Endothelial cell of umbilical vein (primary cell): ENCODE measurements around the gene STN1. TPM values are rescaled to one million over a fixed set of nuclear protein-coding genes. Genes with fewer than 3 reads are reported as not detected.

Source experiments
- BruUV-seq: library from RNA; stranded (reverse); fragments of 400-500 nt; replicated peaks from 2 replicates; lab custom pipeline; 2021; lab: Mats Ljungman, UMichigan
- CTCF ChIA-PET: fragments of 300-600, 350-600 bp; sonication (Branson Sonifier 250); formaldehyde crosslinking; loops from one replicate; lab custom pipeline; 2021; ENCODE audit warnings: antibody characterized with exemption, inconsistent platforms; lab: Charles Lee
- POLR2A ChIA-PET: fragments of 300-600, 350-600 bp; sonication (Branson Sonifier 250); formaldehyde crosslinking; loops from one replicate; lab custom pipeline; 2021; ENCODE audit warnings: antibody characterized with exemption, inconsistent platforms; lab: Charles Lee
- DNase-seq: peaks from one replicate; pipeline ENCODE4 v3.0.0-alpha.2; 2011; ENCODE audit warnings: low read depth, low spot score
- FAIRE-seq: peaks from 2 replicates; lab custom pipeline; 2011; peaks lifted over from hg19 to GRCh38; lab: Jason Lieb, UNC
- H2AFZ ChIP-seq: 2 replicates; pipeline ENCODE4 v1.6.0; 2012; ENCODE audit warnings: low read depth, low read length, control low read depth, inconsistent platforms
- H3K27ac ChIP-seq: 2 replicates; pipeline ENCODE4 v1.5.1; 2011; ENCODE audit warnings: low read depth, mild to moderate bottlenecking, control low read depth, low read length, moderate library complexity; ENCODE audit not compliant: insufficient read depth
- H3K27me3 ChIP-seq, 2 experiments: 2 replicates each; pipeline versions ENCODE4 v1.6.0 to v1.6.1; 2011; ENCODE audit warnings: low read length in 2 of 2, mixed read lengths in 1 of 2; ENCODE audit not compliant: control insufficient read depth in 2 of 2, insufficient read depth in 2 of 2
- H3K36me3 ChIP-seq, 2 experiments: 2 replicates in 1 of 2; 3 replicates in 1 of 2; pipeline ENCODE4 v1.5.1; 2011; ENCODE audit warnings: low read length in 2 of 2, mild to moderate bottlenecking in 1 of 2, moderate library complexity in 1 of 2; ENCODE audit not compliant: control insufficient read depth in 2 of 2, insufficient read depth in 2 of 2; ENCODE audit errors: extremely low read depth in 1 of 2
- H3K4me1 ChIP-seq: 3 replicates; pipeline ENCODE4 v1.5.1; 2011; ENCODE audit warnings: mild to moderate bottlenecking, low read length; ENCODE audit not compliant: control insufficient read depth, insufficient read depth; ENCODE audit errors: extremely low read depth
- H3K4me2 ChIP-seq: 2 replicates; pipeline ENCODE4 v1.6.1; 2011; ENCODE audit warnings: low read length, control low read depth, mixed read lengths; ENCODE audit not compliant: insufficient read depth
- H3K4me3 ChIP-seq, 3 experiments: fragments of 200-600 bp in 1 of 3; sonication (generic), shearing (Covaris generic) in 1 of 3; replicated peaks in 1 of 3; 2 replicates each; pipeline ENCODE4 v1.5.1; 2011 to 2016; ENCODE audit warnings: control low read depth in 3 of 3, low read length in 3 of 3, mild to moderate bottlenecking in 2 of 3, inconsistent platforms in 1 of 3, low read depth in 1 of 3, moderate library complexity in 1 of 3; ENCODE audit not compliant: insufficient read depth in 1 of 3
- H3K79me2 ChIP-seq: 2 replicates; pipeline ENCODE4 v1.6.0; 2012; ENCODE audit warnings: low read length, inconsistent platforms; ENCODE audit not compliant: control insufficient read depth, insufficient read depth
- H3K9ac ChIP-seq: replicated peaks from 2 replicates; pipeline ENCODE3; 2011; ENCODE audit warnings: low read length, control low read depth; ENCODE audit not compliant: insufficient read depth; ENCODE audit errors: extremely low read depth
- H3K9me1 ChIP-seq: replicated peaks from 3 replicates; pipeline ENCODE4 v1.6.0; 2011; ENCODE audit warnings: mild to moderate bottlenecking, low read length; ENCODE audit not compliant: control insufficient read depth, insufficient read depth; ENCODE audit errors: extremely low read depth
- H3K9me3 ChIP-seq: replicated peaks from 2 replicates; pipeline ENCODE4 v1.5.1; 2012; ENCODE audit warnings: low read length, inconsistent platforms; ENCODE audit not compliant: control insufficient read depth, insufficient read depth
- H4K20me1 ChIP-seq: replicated peaks from 2 replicates; pipeline ENCODE3; 2011; ENCODE audit warnings: mild to moderate bottlenecking, low read length; ENCODE audit not compliant: control insufficient read depth, insufficient read depth; ENCODE audit errors: extremely low read depth
- EZH2 ChIP-seq: IDR thresholded peaks from 2 replicates; pipeline ENCODE4 v1.6.1; 2012; ENCODE audit warnings: borderline replicate concordance, low read depth, mild to moderate bottlenecking, moderate library complexity, low read length, inconsistent platforms; ENCODE audit not compliant: severe bottlenecking
- GATA2 ChIP-seq: IDR thresholded peaks from 2 replicates; pipeline ENCODE4 v1.7.0; 2011; ENCODE audit warnings: low read depth, mild to moderate bottlenecking, moderate library complexity, mixed read lengths, low read length; ENCODE audit not compliant: insufficient read length, insufficient read depth
- JUN ChIP-seq: IDR thresholded peaks from 2 replicates; pipeline ENCODE4 v1.6.1; 2011; ENCODE audit warnings: borderline replicate concordance, low read depth; ENCODE audit not compliant: insufficient read length, insufficient read depth
- MYC ChIP-seq: IDR thresholded peaks from one replicate; pipeline ENCODE4 v1.6.1; 2011; ENCODE audit warnings: mild to moderate bottlenecking, low read depth, low read length
- POLR2A ChIP-seq: IDR thresholded peaks from 2 replicates; pipeline ENCODE4 v1.6.1; 2012; ENCODE audit warnings: low read depth, mild to moderate bottlenecking, control low read depth, low read length
- POLR2AphosphoS5 ChIP-seq: IDR thresholded peaks from 2 replicates; pipeline ENCODE4 v1.6.1; 2012; ENCODE audit warnings: low read depth, mild to moderate bottlenecking, control low read depth, low read length, moderate library complexity; ENCODE audit not compliant: insufficient read depth
- dilution Hi-C: fragments of 300-500 bp; cut with MboI; formaldehyde crosslinking; loops from one replicate; pipeline ENCODE4 v1.15.0; 2019; ENCODE audit warnings: low sequenced_read_pairs; ENCODE audit not compliant: extremely low pct_ligation_motif_present
- intact Hi-C: fragments of 100-400 bp; cut with micrococcal nuclease; formaldehyde crosslinking; loops from one replicate; pipeline ENCODE4 v1.10.0; 2022
- polyA plus RNA-seq, 4 experiments: library from polyadenylated mRNA; depleted of rRNA in 3 of 4; stranded (reverse) in 3 of 4; unstranded in 1 of 4; fragments of >200 nt; gene quantifications; 2 replicates each; pipeline versions ENCODE4 v1.2.1 to v1.2.3, GENCODE V29; 2011 to 2012; ENCODE audit warnings: missing spikeins in 1 of 4
- total RNA-seq: library from RNA; stranded (reverse); gene quantifications from 2 replicates; pipeline ENCODE4 v1.2.3, GENCODE V29; 2021
- TF ChIP-seq, protein P1 (sequence below): IDR thresholded peaks from 2 replicates; pipeline ENCODE4 v1.6.1; 2011; ENCODE audit not compliant: insufficient read depth, insufficient read length
- TF ChIP-seq, protein P2 (sequence below), 2 donors: IDR thresholded peaks; 1 replicate in 1 of 2; 2 replicates in 1 of 2; pipeline ENCODE4 v1.5.1; 2011; ENCODE audit warnings: low read length in 2 of 2, mild to moderate bottlenecking in 2 of 2, moderate library complexity in 2 of 2, control low read depth in 1 of 2, inconsistent platforms in 1 of 2, low read depth in 1 of 2; ENCODE audit not compliant: insufficient read depth in 1 of 2; ENCODE audit errors: extremely low read depth in 1 of 2

STN1 gene
- total and polyA plus RNA-seq, 2 donors (not counting 3 experiments of a cell fraction or from before 2014, with no cell fraction given), result 10.8 to 15.3 TPM

DNA sequence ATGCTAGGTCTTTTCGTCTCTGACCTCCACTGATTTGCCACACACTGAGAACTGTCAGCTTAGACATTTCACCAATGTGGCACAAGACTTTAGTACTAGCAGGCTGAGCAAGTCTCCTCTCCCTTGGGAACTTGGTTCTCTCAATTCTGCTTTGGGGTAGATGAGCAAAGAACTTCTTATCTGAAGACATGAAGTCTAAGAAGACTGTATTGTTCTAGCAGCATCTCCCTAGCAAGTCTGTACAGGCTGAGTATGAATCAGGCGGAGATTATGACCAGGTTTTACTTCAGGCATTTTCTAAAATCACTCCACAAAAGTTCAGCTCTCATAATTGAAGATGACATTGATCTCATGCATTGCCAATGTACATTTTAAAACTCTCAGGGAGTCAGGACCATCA, 23.8 kb upstream of the STN1 start:
- intact Hi-C loops, result no loop called here
- Histone ChIP-seq H3K36me3 (no peaks in the 10 kb centered on the region), H3K79me2 (no peaks in the 10 kb centered on the region), H3K27me3 (no peaks in the 10 kb centered on the region), H3K4me2 (no peak overlapping the region), H3K4me1 (no peaks in the 10 kb centered on the region), H3K9ac (no peak overlapping the region), H2AFZ (no peak overlapping the region), H4K20me1 (no peaks in the 10 kb centered on the region), H3K27ac (no peak overlapping the region), H3K9me3 (no peaks in the 10 kb centered on the region), H3K4me3 (no peak overlapping the region), H3K9me1 (no peaks in the 10 kb centered on the region)
- DNase-seq (no peak), FAIRE-seq (no peak)
- TF ChIP-seq, protein P1, sequence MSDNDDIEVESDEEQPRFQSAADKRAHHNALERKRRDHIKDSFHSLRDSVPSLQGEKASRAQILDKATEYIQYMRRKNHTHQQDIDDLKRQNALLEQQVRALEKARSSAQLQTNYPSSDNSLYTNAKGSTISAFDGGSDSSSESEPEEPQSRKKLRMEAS, result no peak
- TF ChIP-seq POLR2A (no peak), EZH2 (no peak), POLR2AphosphoS5 (no peak), MYC (no peak), GATA2 (no peak), JUN (no peak)
- TF ChIP-seq, protein P2, sequence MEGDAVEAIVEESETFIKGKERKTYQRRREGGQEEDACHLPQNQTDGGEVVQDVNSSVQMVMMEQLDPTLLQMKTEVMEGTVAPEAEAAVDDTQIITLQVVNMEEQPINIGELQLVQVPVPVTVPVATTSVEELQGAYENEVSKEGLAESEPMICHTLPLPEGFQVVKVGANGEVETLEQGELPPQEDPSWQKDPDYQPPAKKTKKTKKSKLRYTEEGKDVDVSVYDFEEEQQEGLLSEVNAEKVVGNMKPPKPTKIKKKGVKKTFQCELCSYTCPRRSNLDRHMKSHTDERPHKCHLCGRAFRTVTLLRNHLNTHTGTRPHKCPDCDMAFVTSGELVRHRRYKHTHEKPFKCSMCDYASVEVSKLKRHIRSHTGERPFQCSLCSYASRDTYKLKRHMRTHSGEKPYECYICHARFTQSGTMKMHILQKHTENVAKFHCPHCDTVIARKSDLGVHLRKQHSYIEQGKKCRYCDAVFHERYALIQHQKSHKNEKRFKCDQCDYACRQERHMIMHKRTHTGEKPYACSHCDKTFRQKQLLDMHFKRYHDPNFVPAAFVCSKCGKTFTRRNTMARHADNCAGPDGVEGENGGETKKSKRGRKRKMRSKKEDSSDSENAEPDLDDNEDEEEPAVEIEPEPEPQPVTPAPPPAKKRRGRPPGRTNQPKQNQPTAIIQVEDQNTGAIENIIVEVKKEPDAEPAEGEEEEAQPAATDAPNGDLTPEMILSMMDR (IDR thresholded peaks at IDR 0.05; ENCODE audit: extremely low read depth in 1 of 2, insufficient read depth in 1 of 2, low read depth in 1 of 2, low read length in 2 of 2), result no peak
- BruUV-seq, result no TSS peak
- dilution Hi-C loops, result no loop called here
- CTCF ChIA-PET, result interaction anchor here (1.0 to 1.4 kb wide), 3 partner anchors 20 to 42 kb away, joined by 3 read pairs; partner anchors contain the start of gene STN1
- POLR2A ChIA-PET, result no interaction called here
